Raji (cell line): Measurements from ENCODE around the gene PLEKHG7.

ENCODE experiments used
- POLR2A ChIP-seq: IDR thresholded peaks from 2 replicates; pipeline ENCODE4 v1.6.1; 2011; ENCODE audit warnings: low read depth, low read length, control low read depth; ENCODE audit not compliant: insufficient read depth

PLEKHG7 gene

GRCh38 chr12:92821142-92821541 lies 118.4 kb downstream of the PLEKHG7 start:
- TF ChIP-seq POLR2A: no peak
